HG02623 (cell line): ENCODE data around the gene TMEM129.

Experiments used
- ATAC-seq: cut with Tn5 transposase; IDR thresholded peaks from one replicate; pipeline ENCODE4 v1.9.1; 2021; ENCODE audit warnings: moderate library complexity; ENCODE audit not compliant: unreplicated experiment

The TMEM129 gene, protein sequence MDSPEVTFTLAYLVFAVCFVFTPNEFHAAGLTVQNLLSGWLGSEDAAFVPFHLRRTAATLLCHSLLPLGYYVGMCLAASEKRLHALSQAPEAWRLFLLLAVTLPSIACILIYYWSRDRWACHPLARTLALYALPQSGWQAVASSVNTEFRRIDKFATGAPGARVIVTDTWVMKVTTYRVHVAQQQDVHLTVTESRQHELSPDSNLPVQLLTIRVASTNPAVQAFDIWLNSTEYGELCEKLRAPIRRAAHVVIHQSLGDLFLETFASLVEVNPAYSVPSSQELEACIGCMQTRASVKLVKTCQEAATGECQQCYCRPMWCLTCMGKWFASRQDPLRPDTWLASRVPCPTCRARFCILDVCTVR

DNA sequence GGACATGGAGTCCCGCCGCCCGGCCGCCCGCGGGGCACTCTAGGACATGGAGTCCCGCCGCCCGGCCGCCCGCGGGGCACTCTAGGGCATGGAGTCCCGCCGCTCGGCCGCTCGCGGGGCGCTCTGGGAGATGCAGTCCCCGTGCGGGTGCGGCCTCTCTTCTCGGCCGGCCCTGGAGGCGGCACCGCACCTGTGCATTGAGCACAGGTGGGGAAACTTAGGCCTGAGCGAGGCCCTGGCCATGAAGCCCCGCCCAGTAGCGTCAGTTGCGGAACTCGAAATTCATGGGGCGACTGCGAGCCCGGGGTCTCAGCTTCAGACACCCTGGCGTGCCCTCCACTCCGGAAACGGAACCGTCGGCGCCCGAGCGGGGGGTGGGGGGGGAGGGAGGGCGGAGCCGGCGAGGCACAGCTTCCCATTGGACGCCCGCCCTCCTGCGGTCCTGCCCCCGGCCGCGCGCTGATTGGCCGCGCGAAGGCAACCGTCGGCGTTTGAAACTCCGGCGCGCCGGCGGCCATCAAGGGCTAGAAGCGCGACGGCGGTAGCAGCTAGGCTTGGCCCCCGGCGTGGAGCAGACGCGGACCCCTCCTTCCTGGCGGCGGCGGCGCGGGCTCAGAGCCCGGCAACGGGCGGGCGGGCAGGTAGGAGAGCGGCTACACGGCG, at the start of gene TMEM129, which contains the start of gene TACC3:
TMEM129 (minus strand) TSS at position 321 of the 663 bp plus-strand sequence. CDS start 486 bp downstream, outside the sequence.
TACC3 (plus strand) TSS at position 519 of the 663 bp plus-strand sequence. CDS start 1,901 bp downstream, outside the sequence.
- ATAC-seq, result peak; percentile 73

DNA sequence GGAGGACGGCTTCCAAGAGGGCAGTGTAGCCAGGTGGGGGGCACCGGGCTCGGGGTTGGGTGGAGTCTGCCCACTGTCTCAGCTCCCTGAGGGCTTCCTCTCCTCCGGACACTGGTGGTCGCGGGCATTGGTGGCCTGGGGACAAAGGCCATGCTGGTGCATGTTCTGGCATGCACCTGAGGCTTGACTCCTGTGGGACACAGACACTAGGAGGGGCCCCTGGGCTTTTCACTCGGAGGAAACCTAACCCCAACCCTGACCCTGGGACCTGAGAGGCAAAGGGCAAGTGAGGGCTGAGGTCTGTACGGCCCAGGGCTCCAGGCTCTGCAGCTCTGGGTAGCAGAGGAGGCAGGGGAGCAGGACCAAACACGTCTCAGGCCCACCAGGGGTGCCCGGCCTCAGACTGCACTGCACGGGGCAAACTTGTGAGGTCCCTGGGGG, 49.7 kb upstream of the TMEM129 start:
- no peak for ATAC-seq

DNA sequence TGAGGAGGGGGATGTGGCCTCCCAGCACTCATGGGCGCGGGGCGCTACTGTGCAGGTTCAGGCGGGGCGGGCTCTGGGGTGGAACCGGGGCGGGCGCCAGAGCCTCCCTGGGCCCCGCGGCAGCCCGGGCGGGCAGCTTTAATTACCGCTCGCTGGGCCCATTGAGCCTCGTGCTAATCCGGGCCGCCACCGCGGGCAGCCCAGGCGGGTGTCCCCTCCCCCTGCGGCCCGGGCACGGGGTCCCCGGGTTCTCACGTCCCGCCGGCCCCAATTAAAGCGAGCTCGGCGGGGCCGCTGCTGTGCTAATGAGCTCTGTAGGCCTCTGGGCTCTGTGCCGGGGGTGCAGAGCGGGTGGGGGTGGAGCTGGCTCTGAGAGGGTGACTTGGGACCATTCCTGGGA, 49.1 kb upstream of the TMEM129 start:
- no peak for ATAC-seq

DNA sequence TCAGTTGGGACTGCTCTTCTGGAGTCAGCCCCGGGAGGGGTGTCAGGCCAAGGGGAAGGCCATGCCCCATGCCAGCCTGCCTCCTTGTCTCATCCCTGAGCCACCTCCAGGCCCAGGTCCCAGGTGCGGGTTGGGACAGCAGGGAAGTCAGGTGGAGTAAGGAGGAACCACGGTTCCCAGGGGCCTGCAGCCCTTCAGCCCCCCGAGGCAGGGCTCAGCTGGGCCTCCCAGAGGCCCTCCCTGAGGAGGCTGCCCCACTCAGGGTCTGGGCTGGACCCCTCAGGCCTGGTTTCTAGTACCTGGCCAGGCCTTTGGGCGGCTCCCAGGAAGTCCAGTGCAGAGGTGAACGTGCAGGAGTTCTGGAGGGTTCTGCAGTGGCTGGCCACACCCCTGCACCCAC, 48.6 kb upstream of the TMEM129 start:
- no peak for ATAC-seq

DNA sequence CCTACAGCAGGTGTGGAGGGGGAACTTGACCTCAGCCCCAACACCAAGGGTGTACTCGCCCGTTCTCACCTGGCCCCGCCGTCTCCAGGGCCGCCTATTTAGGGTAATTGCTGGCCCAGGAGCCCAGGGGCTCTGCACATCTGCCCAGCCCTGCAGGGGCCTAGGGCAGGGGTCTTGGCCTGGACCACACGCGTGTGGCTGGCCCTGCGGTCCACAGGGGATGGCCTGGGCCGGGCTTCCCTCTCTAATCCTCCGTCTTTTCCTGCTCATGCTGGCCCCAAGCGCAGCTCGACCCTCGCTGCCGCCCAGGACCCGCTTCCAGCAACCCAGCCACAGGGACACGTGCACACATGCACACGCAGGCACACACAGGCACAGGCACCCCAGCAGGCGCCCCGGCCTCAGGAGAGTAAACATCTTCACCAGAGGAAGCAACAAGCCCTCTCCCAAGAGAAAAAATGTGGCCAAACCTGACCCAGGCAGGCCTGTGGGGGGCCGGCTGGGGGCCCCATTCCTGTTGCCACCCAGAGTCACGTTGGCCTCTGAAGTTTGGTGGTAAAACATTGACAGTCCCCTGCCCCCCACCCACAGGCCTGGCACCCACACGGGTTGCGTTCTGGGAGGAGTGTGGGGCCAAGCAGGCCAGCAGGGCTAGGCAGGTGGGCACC, 47.4 kb upstream of the TMEM129 start:
- ATAC-seq, result no peak

DNA sequence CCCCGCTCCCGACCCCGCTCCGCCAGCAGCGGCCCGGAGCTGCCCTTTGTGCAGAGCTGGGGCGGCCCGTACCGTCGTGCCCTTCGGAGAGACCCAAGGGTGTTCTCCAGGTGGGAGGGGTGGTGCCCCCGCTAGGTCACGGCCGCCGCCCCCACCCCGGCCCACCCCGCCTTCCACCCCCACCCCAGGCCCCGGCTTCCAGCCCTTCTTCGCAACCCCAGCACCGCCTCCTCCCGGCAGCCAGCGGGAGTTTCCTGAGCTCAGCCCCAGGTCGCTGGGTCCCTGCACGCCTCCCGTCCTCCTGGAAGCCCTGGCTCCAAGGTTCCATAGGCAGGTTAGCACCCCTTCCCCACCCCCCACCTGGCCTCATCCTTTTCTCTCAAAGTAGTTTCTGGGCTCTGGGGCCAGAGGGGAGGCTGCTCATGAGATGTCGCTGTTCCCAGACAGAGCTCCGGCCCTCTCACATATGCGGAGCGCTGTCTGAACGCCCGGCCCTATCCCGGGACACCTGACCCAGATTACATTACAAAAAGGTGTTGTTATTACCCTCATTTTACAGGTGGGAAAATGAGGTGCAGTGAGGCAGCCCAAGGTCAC, 46.7 kb upstream of the TMEM129 start:
- ATAC-seq, result no peak

DNA sequence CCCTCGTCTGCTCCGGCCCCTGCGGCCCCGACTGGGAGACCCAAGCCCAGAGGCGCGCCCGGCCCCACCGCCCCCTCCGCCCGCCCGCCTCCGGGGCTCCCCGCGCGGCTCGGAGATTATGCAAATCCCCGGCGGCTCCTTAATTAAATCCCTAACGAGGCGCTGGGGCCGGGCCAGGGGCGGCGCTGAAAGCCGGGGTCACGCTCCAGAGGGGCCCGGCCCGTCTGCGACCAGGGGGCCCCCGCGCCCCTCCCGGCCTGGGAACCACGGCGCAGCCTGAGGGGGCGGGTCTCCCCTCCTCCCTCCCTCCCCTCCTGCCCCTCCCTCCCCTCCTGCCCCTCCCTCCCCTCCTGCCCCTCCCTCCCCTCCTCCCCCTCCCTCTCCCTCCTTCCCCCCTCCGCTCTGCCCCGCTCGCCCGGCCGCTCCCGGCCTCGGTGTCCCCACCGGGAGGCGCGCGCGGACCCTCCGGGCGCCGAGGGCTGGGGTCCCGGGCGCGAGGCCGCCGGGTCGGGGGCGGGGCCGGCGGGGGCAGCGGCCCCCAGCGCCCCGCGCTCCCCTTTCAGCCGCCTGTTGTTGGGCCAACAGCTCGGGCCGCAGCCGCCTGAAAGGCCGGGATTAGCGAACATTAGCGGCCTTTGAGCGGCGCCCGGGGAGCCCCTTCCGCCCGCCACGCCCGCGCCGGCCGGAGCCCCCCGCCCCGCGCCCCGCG, 46.1 kb upstream of the TMEM129 start:
- ATAC-seq, result no peak

DNA sequence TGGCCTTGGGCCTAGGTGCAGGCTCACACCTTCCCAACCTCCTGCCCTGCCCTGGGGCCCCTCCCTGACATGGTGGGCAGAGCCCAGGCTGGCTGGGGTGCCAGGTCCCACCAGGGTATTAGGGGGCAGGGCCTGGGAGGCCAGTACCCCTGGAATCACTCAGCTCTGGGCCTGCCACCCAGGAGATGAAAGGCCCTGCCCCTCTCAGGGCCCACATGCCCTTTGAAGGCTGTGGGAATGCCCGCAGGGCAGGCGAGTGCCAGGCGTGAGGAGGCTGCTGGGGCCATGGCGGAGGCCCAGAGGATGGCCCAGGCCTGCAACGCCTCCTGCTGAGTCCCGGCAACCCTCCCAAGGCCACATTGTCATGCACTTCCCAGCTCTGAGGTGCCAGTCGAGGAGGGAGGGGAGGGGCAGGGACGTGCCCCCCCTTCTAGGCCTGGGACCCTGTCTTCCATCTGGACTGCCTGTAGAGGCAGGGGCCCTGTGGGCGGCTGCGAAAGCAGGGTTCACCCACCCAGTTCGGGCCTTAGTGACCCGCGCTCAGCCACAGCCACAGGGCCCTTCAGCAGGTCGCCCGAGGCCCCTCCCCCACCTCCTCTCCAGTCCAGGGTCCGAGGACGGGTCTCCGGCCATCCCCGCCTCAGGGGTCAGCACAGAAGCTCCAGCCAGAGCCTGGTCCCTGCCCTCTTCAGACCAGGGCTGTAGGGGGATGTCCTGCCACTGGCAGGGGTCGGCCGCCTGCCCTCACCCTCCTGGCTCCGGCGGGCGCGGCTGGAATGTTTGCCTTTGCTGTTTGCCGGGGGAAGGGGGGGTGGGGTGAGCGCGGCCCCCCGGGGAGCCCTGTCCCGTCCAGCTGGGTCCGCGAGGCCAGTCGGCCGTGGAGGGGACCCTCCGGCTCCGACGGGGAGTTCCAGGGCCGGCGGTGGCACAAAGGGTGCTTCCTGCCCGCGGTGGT, 45.3 kb upstream of the TMEM129 start:
- ATAC-seq, result no peak

DNA sequence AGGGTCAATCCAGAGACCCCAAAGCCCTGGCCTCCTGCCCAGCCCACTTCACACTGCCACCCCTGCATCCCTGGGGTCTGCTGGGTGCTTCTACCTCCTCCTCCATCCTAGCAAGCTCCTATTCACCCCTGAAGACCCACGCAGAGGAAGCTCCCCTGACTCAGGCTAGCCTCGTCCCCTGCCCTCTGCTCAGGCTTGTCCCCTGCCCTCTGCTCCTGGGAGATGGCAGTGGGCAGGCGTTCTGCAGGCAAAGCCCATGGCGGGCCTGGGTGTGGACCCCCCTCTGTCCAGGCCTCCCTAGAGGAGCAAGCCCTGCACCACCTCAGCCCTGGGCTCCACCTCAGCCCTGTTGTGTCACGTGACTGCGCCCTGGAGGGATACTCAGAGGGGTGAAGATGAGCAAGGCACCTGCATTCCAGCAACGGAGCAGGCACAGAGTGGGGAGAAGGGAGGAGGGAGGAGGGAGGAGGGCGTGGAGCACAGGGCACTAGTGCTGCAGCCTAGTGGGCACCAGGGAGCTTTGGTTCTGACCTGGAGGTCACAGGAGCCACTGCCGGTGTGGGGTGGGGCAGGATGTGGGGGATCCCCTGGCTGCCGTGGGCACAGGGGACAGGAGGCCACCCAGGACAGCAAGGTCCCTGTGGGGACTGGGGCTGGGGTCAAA, 44.4 kb upstream of the TMEM129 start:
- ATAC-seq, result no peak

DNA sequence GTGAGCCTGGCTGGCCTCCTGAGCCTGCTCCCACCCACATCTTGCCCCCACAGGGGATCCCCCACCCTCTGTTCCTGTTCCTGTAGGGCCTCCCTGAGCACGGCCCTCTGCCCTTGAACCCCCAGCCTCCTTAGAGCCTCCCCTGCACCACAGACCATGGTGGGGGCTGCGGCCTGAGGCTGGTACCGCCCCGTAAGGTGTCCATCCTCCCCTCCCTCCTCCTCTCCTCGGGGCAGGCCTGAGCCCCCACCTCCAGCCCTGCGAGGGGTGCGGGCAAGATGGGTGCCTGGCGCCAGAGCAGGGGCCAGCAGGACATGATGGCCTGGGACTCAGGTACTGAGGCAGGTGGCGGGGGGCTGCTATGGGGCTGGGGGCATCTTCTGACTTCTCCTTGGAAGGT, 43.5 kb upstream of the TMEM129 start:
- no peak for ATAC-seq

DNA sequence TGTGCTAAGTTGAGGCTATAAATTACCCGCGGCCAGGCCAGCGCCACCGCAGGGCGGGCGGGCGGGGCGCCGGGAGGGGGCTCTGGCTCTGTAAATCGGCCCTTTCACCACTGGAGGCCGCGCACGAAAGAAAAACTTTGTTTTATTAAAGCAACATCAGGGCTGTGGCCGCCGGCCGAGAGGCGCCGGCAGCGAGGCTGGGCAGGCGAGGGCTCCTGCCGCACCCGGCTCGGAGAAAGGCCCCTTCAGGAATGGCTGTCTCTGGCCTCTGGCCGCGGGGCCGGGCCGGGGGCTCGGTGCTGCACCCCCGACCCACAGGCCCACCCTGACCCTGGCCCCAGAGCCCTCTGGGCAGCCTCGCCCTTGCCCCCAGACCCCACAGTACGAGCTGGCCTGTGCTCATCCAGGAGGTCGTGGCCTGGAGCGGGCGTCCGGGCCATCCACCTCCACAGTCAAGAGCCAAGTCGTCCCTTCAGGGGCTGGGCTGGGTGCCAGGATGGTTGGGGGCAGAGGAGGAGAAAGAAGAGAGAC, 42.5 kb upstream of the TMEM129 start:
- ATAC-seq, result no peak

DNA sequence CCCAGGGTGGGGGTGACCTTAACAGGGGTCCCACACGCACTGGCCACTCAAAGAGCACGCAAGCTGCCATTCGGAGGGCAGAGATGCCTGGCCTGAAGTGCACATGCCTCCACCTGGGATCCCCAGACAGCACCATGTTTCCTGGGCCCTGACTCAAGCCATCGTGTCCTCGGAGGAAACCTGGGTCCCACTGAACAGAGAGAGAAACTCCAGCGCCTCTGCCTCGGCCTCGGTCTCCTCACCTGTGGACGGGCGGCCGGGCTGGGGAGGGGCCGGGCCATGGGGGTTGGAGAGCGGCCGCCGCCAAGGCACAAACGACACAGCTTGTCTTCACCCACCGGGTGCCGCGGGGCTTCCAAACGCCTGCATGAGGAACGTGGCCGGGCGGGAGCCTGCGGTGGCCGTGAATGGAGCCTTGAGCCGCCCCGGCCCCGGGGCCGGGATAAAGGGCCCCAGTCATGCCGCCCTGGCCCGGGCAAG, 42.0 kb upstream of the TMEM129 start:
- no peak for ATAC-seq

DNA sequence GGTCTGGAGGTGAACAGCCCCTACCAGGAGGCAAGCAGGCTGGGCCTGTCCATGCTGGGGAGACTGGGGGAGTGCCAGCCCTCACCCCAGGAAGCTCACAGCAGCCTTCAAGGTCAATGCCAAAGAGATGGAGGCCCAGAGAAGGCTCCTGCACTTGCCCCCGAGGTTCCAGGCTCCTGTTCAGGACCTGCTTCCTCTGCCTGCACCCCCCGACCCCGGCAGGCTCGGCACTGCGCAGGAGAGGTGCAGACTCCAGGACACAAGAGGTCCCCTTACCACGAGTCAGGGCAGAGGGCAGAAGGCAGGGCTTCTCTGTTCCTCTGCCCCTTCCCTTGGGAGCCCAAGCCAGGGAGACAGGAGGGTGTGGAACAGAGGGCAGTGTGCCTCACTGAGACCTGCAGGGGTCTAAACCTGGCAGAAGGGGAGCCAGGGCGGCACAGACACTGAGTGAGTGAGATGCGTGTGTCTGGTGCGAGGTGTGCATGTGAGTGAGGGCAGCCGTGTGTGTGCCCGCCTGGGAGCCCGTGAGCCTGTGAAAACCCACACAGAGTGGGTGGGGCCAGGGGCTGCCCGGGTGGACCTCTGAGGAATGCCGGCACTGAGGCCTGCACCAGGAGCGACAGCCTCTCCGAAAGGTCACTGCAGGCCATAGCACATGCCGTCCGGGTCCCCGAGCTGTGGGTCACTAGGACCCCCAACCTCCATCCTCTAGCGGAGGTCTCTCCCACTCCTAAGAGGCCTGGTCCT, 41.3 kb upstream of the TMEM129 start:
- ATAC-seq, result no peak

DNA sequence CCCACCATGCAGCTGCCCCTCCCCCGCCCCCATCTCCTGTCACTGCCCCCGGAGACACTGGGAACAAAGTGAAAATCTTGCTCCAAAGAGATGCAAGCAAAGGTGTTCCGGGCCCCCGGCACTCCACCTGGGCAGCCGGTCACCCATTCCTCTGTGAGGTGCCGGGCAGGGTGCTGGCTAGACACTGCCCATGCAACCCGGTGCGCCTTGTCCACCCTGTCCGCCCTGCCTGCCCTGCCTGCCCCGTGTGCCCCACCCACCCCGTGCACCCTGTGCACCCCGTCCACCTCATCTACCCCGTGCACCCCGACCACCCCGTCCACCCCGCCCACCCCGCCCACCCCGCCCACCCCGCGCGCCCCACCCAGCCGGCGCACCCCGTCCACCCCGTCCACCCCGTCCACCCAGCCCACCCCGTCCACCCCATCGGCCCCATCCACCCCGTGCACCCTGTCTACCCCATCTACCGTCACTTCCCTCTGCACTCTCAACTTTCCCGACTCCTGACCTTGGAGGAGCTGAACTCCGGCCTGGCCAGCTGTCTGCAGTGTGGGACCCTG, 40.1 kb upstream of the TMEM129 start:
- no peak for ATAC-seq

DNA sequence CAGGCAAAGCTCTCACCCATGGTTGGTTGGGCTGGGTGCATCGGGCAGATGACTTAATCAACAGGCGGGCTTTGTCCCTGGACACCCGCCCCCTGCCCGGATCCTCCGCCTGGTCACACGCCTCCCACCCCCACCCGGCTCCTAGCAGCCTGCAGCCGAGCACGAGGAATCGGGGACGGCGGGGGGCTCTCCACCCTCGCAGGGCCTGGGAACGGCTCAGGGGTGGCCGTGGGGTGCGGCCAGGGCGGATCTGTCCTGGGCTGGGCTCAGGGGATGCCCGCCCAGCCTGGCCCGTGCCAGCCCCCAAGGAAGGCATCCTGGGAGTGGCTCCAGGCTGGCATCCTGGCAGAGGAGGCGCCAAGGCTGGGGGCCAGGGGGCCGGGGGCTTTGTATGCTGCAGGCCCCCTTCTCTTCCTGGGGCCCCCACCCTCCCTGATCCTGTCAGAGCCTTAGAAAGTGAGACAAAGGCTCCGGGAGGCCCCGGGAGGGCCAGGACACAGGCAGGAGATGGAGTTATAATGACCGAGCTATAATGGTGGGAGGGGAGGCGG, 39.5 kb upstream of the TMEM129 start:
- no peak for ATAC-seq

DNA sequence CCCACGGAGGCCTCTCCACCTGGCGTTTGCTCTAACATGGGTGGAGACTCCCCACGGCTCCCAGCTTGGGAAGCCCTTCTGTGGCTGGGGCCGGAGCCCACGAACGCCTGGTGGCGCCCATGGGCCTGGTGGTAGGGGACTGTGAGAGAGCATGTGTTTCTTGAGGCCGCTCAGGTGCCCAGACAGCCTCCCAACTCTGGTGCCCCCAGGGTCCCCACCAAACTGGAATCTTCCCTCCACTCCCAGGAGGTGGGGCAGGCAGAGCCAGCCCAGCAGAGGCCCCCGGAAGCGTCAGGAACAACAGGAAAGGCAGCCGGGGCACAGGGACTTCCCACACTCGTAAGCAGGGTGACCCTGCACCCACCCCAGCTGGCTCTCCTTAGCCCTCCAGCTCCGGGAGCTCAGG, 38.7 kb upstream of the TMEM129 start:
- no peak for ATAC-seq

DNA sequence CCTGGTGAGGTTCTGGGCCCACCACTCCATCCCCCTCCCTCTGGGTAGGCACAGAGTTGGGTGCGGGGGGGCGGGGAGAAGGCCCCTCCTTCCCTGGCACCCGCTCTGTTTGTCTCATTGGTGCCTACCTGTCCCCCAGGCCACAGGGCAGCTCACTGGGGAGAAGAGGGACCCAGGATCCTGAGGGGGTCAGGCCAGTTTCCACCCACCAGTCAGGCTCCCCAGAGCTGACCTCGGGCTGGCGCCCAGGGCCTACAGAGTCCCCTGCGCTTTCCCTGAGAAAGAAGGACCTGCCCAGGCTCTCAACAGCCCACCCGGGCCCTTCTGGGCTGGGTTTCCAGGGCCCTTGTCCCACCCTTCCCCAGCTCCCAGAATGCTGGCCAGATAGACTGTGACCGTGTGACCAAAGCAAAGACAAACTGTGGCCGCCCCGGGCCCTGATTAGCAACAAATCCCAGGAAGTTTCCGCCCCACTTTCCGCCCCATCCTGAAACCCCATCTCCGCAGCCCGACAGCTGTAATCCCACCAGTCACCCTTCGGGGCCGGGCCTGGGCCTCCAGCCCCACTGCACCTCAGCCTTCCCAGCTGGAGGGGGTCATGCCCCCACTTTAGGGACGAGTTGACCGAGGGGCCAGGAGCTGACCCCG, 38.2 kb upstream of the TMEM129 start:
- ATAC-seq, result no peak
